Gastroesophageal sphincter (tissue), 4 donors: ENCODE results near the gene SOX21. TPM values are rescaled to one million over a fixed set of nuclear protein-coding genes. Genes with fewer than 3 reads are reported as not detected.

Source experiments
- ATAC-seq: fragments of 150-250 bp; one replicate; pipeline ENCODE4 v1.9.1; 2016; ENCODE audit warnings: mild to moderate bottlenecking, moderate library complexity
- H3K27ac ChIP-seq, 4 donors: fragments of 200-600 bp; sonication (generic) in 3 of 4; 1 replicate in 3 of 4; 2 replicates in 1 of 4; pipeline ENCODE4 v1.5.1; 2016 to 2019
- H3K27me3 ChIP-seq: fragments of 200-600 bp; sonication (generic); one replicate; pipeline ENCODE4 v1.5.1; 2019
- H3K36me3 ChIP-seq, 2 donors: fragments of 200-600 bp; sonication (generic); one replicate each; pipeline ENCODE4 v1.5.1; 2019; ENCODE audit warnings: control low read depth in 1 of 2
- H3K4me1 ChIP-seq, 3 donors: fragments of 200-600 bp; sonication (generic); 1 replicate in 2 of 3; 2 replicates in 1 of 3; pipeline ENCODE4 v1.5.1; 2016 to 2019; ENCODE audit warnings: control low read depth in 2 of 3
- H3K4me3 ChIP-seq, 2 donors: fragments of 200-600 bp; sonication (generic); one replicate each; pipeline ENCODE4 v1.5.1; 2019; ENCODE audit warnings: mild to moderate bottlenecking in 1 of 2, moderate library complexity in 1 of 2
- H3K9me3 ChIP-seq, 3 donors: fragments of 200-600 bp; sonication (generic); one replicate each; pipeline ENCODE4 v1.5.1; 2017 to 2019; ENCODE audit warnings: control low read depth in 2 of 3
- CTCF ChIP-seq, 4 experiments: fragments of 200-600 bp in 2 of 4; fragments of 450-650 bp in 2 of 4; sonication (generic) in 1 of 4; IDR thresholded peaks; one replicate each; pipeline ENCODE4 v1.5.1; 2017 to 2019; ENCODE audit warnings: antibody characterized with exemption in 4 of 4, mild to moderate bottlenecking in 2 of 4, moderate library complexity in 2 of 4
- EP300 ChIP-seq: sonication (generic); formaldehyde crosslinking; IDR thresholded peaks from one replicate; pipeline ENCODE4 v1.6.1; 2017; ENCODE audit warnings: antibody characterized with exemption, mild to moderate bottlenecking
- POLR2A ChIP-seq, 2 donors: fragments of 450-650 bp; IDR thresholded peaks; one replicate each; pipeline ENCODE4 v1.6.1; 2017; ENCODE audit warnings: antibody characterized with exemption in 2 of 2, mild to moderate bottlenecking in 2 of 2, moderate library complexity in 1 of 2
- POLR2AphosphoS5 ChIP-seq: sonication (generic); formaldehyde crosslinking; IDR thresholded peaks from one replicate; pipeline ENCODE4 v1.6.1; 2017; ENCODE audit warnings: antibody characterized with exemption
- WGBS, 2 donors: methylation state at CpG; one replicate each; pipeline ENCODE4 v1.1.5; 2018; ENCODE audit warnings: low coverage in 1 of 2; 5-methylcytosine and 5-hydroxymethylcytosine counted together
- total RNA-seq, 4 donors: library from RNA; depleted of rRNA; stranded (reverse); fragments of >200 nt; gene quantifications; one replicate each; pipeline ENCODE4 v1.1.0, GENCODE V29; 2016

SOX21 gene
- under 1 TPM in 2 of 4 donors, not detected in 2; 0.47 to 0.59 TPM for total RNA-seq

- no peak for TF ChIP-seq POLR2A (IDR thresholded peaks at IDR 0.05)
- no peak for TF ChIP-seq CTCF (IDR thresholded peaks at IDR 0.05)
- no peak for TF ChIP-seq EP300
- TF ChIP-seq POLR2AphosphoS5: no peak
- H3K4me1 ChIP-seq: peaks cover 0 to 43% (median 25%) of the 10 kb centered on the region in 3 donors
- no peak for ATAC-seq
- H3K27me3 ChIP-seq: peaks cover 98% of the 10 kb centered on the region
- no peak within 1 kb of the TSS for H3K27ac ChIP-seq
- H3K36me3 ChIP-seq: no peaks in the 10 kb centered on the region
- no peaks in the 10 kb centered on the region for H3K9me3 ChIP-seq
- WGBS, 2 donors: 0% methylated on average over 3 of the region's 38 CpGs; no CpG with 5 or more reads in 1 of the 2 donors
- H3K4me3 ChIP-seq: peak within 1 kb of the TSS in 1 of 2 donors; percentile 37
Measured at GRCh38 chr13:94712287-94712811, at the start of gene SOX21. Gene SOX21, minus strand, starts transcription at chr13:94712545. Its CDS starts 496 bp downstream, at chr13:94712049.

DNA sequence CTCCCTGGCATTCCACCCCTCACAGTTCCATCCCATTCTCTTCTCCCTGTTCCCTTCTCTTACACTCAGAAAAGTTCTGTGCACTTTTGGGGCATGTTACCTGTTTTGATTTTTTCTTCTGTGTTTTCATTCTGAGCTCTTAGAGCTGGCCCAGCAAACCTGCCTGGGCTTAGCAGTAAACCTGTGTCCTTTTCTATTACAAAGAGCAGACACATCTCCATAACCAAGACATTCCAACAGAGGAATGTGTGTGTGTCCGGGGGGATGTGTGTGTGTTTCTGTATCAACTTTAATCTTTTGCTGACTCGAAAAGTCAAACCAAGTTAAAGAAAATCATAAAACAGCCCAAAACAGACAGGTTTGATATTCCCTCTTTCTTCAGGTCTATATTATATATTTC, 49.1 kb upstream of the SOX21 start:
- H3K4me1 ChIP-seq: no peaks in the 10 kb centered on the region
- H3K36me3 ChIP-seq: no peaks in the 10 kb centered on the region
- H3K4me3 ChIP-seq: no peak overlapping the region
- peaks cover 7% of the 10 kb centered on the region for H3K27me3 ChIP-seq
- 24 to 33% methylated on average over 2 of the region's 2 CpGs for WGBS, 2 donors
- TF ChIP-seq EP300: no peak
- no peak for TF ChIP-seq POLR2A (IDR thresholded peaks at IDR 0.05)
- no peak for TF ChIP-seq POLR2AphosphoS5
- TF ChIP-seq CTCF (IDR thresholded peaks at IDR 0.05): no peak
- ATAC-seq: no peak
- no peaks in the 10 kb centered on the region for H3K9me3 ChIP-seq
- H3K27ac ChIP-seq: no peak overlapping the region

GRCh38 chr13:94759120-94759728, 46.9 kb upstream of the SOX21 start:
- 96 to 100% methylated on average over 2 to 4 of the region's 22 CpGs for WGBS, 2 donors
- Histone ChIP-seq H3K27me3 (peaks cover 7% of the 10 kb centered on the region), H3K4me3 (no peak overlapping the region), H3K4me1 (no peaks in the 10 kb centered on the region), H3K9me3 (no peaks in the 10 kb centered on the region), H3K36me3 (no peaks in the 10 kb centered on the region), H3K27ac (no peak overlapping the region)
- TF ChIP-seq POLR2A (IDR thresholded peaks at IDR 0.05) (no peak), CTCF (IDR thresholded peaks at IDR 0.05) (no peak), EP300 (no peak), POLR2AphosphoS5 (no peak)
- no peak for ATAC-seq

DNA sequence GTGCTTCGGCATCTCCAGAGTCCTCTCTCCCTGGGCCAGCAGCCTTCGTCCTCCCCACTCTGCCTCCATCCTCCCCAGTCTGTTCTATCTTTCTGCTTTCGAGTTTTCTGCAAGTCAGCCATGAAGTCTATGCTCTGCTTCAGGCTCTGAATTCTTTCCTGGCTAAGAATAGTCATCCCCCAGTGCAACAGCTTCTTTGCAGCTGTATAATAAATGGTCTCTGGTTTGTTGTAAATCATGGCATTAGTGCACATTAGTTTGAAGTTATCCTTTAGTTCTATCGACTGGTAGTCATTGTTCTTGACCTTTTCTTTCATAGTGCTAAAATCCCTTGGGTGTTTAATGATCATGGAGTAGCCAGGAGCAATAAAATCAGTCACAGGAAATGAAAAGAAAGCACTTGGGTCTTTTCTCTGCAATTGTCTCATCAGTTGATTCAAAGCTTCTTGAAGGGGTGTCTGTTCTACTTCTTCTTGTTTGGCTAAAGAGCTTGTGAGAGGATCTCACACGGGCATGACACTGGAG, 46.2 kb upstream of the SOX21 start:
- no peaks in the 10 kb centered on the region for H3K36me3 ChIP-seq
- H3K4me3 ChIP-seq: no peak overlapping the region
- no peaks in the 10 kb centered on the region for H3K4me1 ChIP-seq
- ATAC-seq: no peak
- H3K9me3 ChIP-seq: no peaks in the 10 kb centered on the region
- 28 to 51% methylated on average over 2 to 5 of the region's 5 CpGs for WGBS, 2 donors
- H3K27ac ChIP-seq: no peak overlapping the region
- peaks cover 5% of the 10 kb centered on the region for H3K27me3 ChIP-seq
- TF ChIP-seq POLR2A (IDR thresholded peaks at IDR 0.05): no peak
- no peak for TF ChIP-seq EP300
- no peak for TF ChIP-seq POLR2AphosphoS5
- no peak for TF ChIP-seq CTCF (IDR thresholded peaks at IDR 0.05)

DNA sequence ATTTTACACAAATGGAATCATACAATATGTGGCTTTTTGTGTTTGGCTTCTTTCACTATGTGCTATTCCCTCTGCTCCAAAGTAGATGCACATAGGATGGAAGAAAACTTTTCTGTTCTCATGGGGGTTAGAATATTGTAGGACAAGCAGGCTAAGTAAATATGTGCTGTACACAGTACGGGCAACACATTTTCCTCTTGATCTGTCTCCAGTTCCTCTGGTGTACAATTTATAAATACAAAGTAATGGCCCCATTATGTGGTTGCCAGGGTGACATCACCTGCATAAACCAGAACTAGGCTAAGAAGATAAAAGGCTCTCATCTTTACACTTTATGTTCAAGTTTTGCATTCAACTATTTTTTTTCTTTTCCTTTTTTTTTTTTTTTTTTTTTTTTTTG, 41.0 kb upstream of the SOX21 start:
- 33 to 57% methylated on average over 1 of the region's 1 CpG for WGBS, 2 donors
- ATAC-seq: no peak
- Histone ChIP-seq H3K27me3 (no peaks in the 10 kb centered on the region), H3K4me1 (no peaks in the 10 kb centered on the region), H3K36me3 (no peaks in the 10 kb centered on the region), H3K27ac (no peak overlapping the region), H3K9me3 (no peaks in the 10 kb centered on the region), H3K4me3 (no peak overlapping the region)
- TF ChIP-seq CTCF (IDR thresholded peaks at IDR 0.05) (no peak), POLR2AphosphoS5 (no peak), EP300 (no peak), POLR2A (IDR thresholded peaks at IDR 0.05) (no peak)
